Tongue (tissue), 3 donors: ENCODE results near the gene LSM12. TPM values are rescaled to one million over a fixed set of nuclear protein-coding genes. Genes with fewer than 3 reads are reported as not detected.

Source experiments
- DNase-seq: peaks from one replicate; pipeline ENCODE4 v3.0.0-alpha.2; 2015
- small RNA-seq: library from RNA; depleted of rRNA; stranded (forward); fragments of <200 nt; gene quantifications from one replicate; pipeline ENCODE3, GENCODE V24; 2014; ENCODE audit warnings: low replicate concordance
- total RNA-seq: library from RNA; depleted of rRNA; stranded (reverse); fragments of >200 nt; gene quantifications from one replicate; pipeline ENCODE4 v1.2.3, GENCODE V29; 2014

The LSM12 gene
- total RNA-seq, 1 donor from 2014 or later: 22.6 TPM

DNA sequence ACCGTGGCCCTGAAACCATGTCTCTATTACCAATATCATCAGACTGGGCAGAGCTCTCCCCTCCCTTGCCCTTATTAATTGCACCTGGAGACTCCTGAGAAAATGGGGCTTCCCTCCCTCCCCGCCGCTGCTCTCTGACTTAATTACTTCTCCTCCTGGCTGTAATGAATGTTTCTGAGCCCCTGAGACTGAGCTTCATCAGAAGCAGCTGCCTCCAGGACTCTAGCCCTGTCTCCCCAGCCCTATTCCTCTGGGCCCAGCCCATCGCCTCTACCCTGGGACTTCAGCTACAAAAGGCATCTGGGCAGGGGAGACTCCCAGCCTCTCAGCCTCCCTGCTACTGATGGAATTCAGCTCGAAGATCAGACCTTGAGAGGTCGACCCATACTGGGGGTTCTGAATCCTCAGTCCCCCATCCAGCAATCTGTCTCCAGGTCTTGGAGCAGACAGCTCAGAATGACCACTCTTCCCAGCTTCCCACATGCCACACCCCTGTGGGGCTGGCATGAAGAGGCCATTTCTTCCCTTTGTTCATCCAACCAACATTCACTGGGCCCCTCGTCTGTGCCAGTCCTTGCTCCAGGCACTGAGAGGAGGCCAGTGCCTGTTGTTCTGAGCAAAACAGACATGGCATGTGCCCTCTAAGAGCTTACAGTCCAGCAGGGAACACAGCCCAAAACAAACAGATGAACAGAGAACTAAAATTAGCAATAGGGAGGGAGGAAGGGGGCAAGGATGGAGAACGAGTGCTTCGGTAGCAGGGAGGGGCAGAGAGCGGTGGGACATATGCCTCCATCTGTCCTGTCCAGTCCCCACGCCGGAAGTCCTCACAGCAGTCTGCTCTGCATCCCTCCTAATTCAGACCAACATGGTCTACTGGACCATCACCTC lies 79.1 kb downstream of the LSM12 start:
- DNase-seq: no peak

DNA sequence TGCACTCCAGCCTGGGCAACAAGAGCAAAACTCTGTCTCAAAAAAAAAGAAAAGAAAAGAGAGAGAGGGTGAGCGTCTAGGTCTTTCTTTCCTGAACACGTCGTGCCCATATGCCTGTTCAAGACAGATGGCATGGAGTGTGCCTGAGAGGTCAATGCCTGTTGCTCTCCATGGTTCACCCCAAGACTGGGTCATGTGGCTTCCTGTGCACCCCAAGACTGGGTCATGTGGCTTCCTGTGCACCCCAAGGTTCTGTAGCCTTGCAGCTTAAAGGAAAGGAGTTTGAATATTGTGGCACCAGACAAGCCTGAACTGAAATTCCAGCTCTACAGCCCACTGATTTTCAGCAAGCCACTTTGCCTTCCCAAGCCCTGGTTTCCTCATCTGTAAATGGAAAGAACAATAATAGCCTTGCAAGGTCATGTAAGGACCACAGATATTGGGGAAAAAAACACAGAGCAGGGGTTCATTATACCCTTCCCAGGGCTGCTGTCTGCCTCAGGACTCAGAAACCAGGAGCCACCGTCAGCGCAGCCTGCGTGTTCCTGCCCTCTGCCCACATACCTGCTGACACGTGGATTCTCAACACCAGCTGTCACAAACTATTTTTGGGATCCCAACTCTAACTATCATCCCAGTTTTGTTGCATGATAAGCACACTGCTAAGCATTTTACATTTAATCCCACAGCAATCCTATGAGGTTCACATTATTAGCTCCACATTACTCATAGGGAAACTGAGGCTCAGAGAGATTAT lies 80.1 kb downstream of the LSM12 start:
- no peak for DNase-seq

DNA sequence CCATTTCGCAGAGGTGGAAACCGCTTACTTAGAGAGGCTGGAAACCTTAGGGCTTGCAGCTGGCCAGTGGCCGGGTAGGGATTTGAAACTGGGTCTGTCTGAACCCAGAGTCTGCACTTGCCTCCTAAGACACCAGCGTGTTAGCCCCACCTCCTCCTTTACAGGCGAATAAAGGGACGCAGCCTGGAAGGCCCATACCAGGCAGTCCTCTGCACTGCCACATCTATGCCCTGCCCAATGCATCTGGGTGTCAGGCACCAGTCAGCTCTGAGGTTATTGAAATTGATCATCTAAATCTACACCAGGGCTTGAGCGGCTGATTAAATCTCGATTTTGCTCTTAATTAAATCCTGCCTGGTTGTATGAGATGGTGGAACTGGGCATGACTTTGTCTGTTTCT lies 82.0 kb downstream of the LSM12 start:
- DNase-seq: no peak

Small RNAs within 50 kb of the gene (small RNA-seq; reads per million reads assigned to genes)
- not detected for gene RF00012

Other genes with a start within 250 kb of the LSM12 start
- 6.8 TPM for gene MPP3, start 233.5 kb downstream of the LSM12 start, total RNA-seq
- 2.5 TPM for gene CD300LG, start 219.5 kb downstream of the LSM12 start, total RNA-seq
- gene MPP2, start 159.1 kb downstream of the LSM12 start, total RNA-seq: 4.6 TPM
- gene PPY, start 124.2 kb downstream of the LSM12 start, total RNA-seq: not detected
- not detected for gene PYY, start 112.7 kb downstream of the LSM12 start, total RNA-seq
- 0.41 TPM for gene NAGS, start 62.0 kb downstream of the LSM12 start, total RNA-seq
- 45.3 TPM for gene TMEM101, start 51.7 kb downstream of the LSM12 start, total RNA-seq
- 7.8 TPM for gene G6PC3, start 4.1 kb upstream of the LSM12 start, total RNA-seq
- 127 TPM for gene HDAC5, start 57.0 kb upstream of the LSM12 start, total RNA-seq
- gene HROB, start 75.3 kb upstream of the LSM12 start, total RNA-seq: 0.82 TPM
- 18.0 TPM for gene ASB16, start 104.0 kb upstream of the LSM12 start, total RNA-seq
- gene TMUB2, start 120.3 kb upstream of the LSM12 start, total RNA-seq: 29.6 TPM
- 34.5 TPM for gene ATXN7L3, start 133.2 kb upstream of the LSM12 start, total RNA-seq
- gene UBTF, start 153.0 kb upstream of the LSM12 start, total RNA-seq: 85.4 TPM
- gene SLC4A1, start 201.5 kb upstream of the LSM12 start, total RNA-seq: 27.7 TPM
- 5.9 TPM for gene RUNDC3A, start 241.9 kb upstream of the LSM12 start, total RNA-seq